HG02884 (cell line): ENCODE measurements around the gene KRTAP10-12.

ENCODE experiments used
- ATAC-seq: cut with Tn5 transposase; IDR thresholded peaks from one replicate; pipeline ENCODE4 v1.9.1; 2021; ENCODE audit warnings: mild to moderate bottlenecking, moderate library complexity; ENCODE audit not compliant: unreplicated experiment

KRTAP10-12 gene

DNA sequence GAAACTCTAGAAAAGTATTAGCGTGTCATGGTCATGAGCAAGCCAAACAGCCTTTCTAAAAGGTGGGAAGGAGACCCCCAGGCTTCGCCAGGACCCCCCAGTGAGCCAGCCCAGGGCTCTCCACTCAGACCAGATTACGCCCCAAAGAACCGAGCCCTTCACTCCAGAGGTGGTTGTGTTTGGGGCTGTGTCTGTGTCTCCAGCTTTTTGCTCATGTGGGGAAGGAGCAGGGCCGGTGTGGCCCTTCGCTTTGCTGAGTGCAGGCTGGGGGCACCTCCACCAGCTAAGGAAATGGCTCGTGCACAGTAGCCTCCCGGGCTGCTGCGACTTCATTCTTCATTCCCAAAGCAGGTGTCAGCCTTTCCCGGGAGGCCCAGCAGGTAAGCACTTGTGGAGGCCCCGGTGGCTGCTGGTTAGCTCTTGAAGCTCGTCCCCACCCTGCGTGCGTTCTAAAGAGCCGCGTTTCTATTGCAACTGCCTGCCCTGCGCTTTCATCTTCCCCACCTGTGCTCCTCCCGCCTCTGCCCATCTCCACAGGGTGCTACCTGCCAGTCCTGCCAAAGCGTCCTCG lies 13.9 kb downstream of the KRTAP10-12 start:
- no peak for ATAC-seq

DNA sequence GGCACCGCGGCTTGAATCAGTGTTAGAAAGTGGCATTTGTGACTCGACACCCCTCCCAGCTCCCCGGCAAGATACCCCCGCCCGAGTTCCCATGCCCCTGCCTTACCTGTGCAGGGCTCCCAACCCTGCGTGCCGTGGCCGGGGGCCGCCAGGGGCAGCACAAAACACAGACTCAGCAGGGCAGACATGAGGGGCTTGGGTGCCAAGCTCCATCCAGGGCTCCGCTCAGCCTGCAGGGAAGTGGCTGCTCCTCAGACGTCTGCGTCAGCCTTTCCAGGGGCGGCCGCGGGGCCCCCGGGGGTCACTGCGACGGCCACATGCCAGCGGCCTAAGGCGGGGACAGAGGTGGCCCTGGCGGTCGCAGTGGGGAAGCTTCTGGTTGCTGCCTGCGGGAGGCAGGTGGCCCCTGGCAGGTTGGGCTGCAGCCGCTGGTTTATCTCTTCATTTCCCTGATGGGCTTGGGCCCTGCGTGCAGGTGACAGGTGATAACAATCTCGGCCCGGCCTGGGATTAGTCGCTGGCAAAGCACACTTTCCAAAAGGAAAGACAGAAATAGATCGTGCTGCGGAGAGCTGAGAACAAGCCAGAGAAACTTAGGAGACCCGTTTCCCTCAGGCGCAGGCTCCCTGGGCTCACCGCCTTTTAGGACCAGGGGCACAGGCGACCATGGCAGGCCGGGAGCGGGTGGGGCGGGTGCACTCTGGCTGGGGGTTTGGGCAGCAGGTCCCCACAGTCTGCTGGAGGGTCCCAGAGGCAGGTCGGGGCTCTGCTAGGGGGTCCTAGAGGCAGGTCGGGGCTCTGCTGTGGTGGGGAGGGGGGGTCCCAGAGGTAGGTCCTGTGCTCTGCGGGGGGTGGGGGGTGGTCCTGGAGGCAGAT lies 14.6 kb downstream of the KRTAP10-12 start, which contains the start of gene TSPEAR:
TSPEAR (minus strand) TSS at position 246 of the 876 bp plus-strand sequence; CDS start at position 188, 58 bp downstream.
- no peak for ATAC-seq

DNA sequence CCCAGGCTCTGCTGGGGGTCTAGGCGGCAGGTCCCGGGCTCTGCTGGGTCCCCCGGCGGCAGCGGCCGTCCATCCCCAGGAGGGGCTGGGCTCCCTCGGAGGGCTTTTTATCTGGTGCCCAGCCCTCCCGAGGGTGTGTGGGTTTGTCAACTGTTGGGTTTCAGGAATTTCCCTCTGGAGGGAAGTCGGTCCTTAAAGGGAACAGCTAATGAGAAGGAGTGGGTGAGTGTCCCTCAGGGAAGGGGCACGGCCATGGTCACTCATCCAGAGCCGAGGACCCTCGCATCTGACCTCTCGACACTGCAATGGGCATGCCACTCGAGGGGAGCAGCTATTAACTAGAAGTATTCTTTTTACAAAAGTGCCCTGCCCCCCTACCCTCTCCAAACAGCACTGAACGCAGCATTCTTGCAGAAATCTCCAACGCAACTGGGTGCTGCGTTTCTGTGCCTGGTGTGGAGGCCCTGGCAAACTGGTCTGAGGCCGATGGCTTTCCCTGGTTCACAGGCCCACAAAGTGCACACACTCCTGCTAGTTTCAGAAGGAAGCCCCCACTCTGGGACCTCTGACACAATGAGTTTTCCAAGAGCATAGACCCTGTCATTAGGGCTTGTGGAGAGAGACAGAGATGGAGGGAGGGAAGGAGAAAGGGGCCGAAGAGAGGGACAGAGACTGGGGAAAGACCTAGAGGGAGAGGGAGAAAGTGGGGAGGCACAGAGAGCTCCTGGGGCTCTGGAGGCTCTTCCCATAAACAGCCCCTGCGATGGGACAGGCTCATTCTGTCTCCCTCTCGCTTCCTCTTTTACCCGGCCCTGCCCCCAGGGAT lies 15.4 kb downstream of the KRTAP10-12 start:
- ATAC-seq = no peak

DNA sequence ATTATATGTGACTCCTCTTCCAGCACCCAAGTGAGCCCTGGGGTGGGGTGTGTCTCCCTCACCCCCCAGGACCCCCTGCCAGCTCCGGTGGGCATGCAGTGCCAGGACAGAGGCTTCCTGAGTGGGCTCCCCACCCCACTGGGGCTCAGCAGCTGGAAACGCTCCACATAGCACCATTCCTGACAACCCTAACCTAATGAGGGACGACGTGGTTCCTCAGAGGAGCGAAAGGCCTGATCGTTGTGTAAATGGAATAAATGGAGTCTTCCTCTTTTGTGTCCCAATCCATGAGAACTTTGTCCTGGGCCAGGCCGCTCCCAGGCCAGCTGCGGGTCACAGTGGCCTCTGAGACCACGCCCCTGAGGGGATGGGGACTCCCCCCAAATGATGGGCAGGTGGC lies 16.2 kb downstream of the KRTAP10-12 start:
- ATAC-seq = no peak

DNA sequence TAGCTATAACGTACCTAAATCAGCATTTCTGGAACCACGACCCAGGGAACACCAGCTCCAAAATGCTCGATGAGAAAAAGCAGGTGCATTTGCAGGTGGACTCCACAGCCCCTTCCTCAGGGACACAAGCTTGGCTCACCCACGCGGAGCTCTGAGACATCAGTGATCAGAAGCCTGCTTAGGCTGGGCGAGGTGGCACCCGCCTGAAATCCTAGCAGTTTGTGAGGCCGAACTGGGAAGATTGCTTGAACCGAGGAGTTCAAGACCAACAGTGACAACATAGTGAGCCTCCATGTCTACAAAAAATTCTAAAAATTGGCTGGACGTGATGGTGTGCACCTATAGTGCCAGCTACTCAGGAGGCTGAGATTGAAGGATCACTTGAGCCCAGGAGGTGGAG lies 16.9 kb downstream of the KRTAP10-12 start:
- ATAC-seq = no peak

DNA sequence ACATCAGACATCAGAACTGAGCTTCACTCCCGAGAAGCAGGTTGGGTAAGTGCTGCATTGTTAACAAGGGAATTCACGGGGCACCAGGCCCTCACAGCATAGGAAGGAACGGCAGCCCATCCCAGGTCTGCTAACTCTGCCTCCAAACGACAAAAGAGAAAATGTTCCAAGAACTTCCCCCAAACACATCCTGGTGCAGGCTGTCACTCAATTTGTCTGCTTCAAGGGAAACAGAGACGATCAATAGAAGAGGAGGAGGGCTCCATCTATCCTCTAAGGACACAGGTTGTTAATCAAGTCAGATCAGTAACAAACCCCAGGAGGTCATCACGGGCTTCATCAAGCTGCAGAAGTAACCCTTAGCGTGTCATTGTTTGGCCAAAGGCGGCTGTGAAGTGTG lies 17.9 kb downstream of the KRTAP10-12 start:
- ATAC-seq = no peak

DNA sequence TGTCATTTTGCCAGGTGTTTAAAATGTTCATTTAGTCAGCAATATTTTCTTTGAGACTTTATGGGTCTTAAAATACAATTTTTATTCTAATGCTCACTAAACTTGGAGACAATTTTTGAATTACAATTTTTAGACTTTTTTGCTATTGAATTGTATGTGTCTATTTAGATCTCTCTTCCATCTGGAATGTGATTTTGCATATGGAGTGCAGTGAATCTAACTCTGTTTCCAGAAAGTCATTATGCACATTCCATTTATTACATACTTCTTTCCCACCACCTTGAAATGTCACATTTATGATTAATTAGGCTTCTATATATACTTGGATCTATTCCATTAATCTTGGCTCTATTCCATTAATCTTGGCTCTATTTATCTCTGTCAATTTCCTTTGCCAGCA lies 20.0 kb downstream of the KRTAP10-12 start:
- no peak for ATAC-seq

DNA sequence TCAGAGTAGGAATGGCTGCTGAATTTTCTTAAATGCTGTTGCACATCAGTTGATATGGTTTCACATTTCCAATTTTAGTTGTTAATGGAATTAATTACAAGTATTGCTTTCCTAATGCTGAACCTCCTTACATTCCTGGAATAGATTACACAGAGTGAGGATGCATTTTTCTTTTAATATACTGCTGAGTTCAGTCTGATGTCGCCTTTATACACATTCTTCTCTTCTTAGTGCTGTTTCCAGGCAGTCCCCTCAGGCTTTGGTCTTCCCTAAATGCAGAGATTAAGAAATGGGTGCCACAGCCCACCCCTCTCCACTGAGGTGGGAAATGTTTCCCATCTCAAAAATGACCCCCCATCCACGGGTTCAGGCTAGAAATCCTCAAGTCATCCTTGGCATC lies 21.1 kb downstream of the KRTAP10-12 start:
- ATAC-seq = no peak

DNA sequence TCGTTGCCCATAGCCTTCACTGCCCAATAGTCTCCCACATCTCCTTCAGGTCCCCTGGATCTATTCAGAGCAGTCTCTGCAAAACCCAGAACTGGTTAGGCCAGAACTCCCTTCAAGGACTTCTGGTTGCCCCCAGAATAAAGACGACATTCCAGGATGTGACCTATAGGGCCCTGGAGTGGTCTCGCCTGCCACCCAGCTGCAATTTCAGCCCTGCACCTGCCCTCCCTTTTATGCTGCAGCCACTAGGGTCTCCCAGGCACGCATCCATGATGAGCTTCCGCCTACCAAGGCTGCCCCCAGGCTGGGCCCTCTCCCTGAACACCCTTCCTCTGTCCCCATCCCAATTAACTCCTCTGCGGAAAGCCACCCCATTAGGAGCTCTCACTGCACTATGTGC lies 21.6 kb downstream of the KRTAP10-12 start:
- no peak for ATAC-seq

DNA sequence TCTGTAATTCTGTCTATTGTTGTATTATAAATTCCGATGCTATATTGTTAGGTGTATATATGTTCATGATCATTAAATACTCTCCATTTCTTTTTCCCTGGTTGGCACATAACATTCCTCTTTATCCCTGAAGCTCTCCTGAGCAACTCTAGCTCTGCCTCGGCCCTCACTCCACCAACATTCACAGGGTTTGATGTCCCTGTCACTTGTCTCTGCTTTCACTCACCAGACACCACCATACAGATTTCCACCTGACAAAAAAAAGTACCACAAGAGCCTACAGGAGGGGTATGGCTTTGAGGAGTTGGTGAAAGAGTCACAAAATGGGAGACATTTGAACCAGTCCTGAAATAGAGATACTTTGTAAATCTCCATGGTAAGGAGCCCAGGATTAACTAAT lies 23.2 kb downstream of the KRTAP10-12 start:
- ATAC-seq = no peak

DNA sequence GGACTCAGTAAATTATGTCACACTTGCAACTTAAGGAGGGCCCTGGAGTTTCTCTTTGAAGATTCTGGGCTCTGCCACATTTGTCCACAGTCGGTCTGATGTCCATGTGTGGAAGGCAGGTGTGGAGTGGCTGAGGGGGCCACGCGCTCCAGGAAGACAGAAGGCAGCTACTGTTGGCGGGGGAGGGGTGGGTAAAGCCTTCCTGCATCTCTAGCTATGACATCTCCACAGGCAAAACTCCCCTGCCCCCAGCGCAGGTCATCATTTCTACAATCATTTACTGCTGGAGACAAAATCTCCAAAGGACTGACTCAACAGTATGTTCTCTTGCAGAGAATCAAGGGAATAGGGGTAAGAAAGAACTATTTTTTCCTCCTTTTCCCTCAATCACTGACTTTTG lies 25.8 kb downstream of the KRTAP10-12 start:
- no peak for ATAC-seq

DNA sequence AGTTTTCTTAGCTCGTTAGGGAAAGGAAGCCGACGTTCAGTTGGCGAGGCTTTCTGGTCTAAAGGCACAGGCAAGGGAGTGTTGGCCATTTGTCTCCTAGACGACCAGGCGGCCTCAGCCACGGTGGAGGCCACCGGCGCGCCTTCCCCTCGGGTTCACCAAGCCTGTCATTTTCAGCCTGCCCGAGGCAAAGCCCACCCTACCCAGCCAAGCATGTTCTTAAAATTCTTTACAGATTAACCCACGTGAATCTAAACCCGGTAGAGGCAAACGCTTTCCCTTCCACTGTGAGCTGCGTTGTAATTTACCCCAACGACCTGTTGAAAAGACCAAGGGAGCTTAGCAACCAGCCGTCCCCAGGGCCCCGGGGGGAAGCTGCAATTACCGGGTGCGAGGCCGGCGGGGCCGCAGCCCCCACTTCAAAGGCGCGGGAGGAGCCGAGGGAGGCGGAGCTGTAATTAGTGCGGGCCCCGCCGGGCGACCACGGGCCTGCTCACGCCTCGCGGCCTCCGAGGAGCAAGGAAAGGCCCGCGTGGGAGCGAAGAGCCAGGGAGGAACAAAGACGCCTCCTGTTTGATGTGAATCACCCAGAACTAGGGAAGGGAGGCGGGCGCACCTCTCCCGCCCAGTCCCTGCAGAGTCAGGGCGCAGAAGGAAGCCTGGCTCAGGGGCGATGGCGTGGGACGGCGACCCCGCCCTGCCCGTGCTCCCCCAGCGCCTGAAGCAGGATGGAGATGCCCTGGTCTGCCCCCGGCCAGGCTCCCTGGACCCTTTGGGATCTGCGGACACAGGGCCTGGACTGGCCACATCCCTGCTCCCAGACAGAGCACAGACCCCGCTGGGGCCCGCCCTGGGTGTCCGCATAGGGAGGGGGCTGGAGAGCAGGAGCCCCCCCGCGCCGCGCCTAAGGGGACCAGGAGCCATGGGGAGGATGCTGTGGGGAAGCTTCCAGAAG lies 26.5 kb downstream of the KRTAP10-12 start:
- no peak for ATAC-seq

DNA sequence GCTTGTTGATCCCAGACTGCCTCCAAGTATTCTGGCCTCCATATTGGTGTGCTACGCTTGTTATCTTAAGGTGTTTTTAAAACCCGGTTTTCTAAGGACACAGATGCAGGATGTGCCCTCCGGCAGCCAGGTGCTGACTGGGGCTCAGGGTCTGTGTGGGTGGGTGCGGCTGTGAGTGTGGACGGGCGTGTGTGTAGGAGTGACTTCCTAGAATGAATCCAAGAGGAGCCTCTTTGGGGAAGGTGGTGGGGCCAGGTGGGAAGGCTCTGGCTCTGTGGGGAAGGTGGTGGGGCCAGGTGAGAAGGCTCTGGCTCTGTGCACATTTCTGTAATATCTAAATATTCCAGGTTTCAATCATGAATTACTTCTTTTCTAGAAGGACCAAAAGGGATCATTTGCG lies 27.2 kb downstream of the KRTAP10-12 start:
- no peak for ATAC-seq

DNA sequence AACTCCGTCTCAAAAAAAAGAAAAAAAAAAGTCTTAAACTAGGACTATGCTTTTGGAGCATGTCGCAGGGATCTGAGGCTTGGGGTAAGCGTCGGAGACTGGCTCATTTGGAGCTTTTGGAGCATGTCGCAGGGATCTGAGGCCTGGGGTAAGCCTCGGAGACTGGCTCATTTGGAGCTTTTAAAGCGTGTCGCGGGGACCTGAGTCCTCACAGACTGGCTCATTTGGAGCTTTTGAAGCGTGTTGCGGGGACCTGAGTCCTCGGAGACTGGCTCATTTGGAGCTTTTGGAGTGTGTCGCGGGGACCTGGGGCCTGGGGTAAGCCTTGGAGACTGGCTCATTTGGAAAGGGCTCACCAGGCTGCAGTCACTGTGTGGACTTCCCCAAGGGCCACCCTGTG lies 28.0 kb downstream of the KRTAP10-12 start:
- ATAC-seq = no peak

DNA sequence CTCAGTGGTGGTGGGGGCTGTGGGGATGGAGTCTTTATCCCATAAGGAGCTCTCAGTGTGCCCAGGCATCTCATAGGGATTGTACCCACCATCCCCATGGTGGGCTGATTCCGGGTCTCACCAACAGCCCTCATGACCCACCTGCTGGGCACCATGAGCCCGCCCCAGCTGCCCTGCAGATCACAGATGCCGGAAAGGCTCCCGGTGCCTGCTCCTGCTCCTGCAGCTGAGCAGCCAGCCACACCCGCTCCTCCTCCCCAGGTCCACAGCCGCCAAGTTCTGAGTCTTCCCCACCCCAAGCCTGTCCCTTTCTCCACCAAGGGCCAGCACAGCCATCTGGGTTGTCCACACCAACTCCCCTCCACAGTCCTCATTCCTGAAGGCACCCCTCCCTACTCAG lies 29.9 kb downstream of the KRTAP10-12 start:
- ATAC-seq = no peak

DNA sequence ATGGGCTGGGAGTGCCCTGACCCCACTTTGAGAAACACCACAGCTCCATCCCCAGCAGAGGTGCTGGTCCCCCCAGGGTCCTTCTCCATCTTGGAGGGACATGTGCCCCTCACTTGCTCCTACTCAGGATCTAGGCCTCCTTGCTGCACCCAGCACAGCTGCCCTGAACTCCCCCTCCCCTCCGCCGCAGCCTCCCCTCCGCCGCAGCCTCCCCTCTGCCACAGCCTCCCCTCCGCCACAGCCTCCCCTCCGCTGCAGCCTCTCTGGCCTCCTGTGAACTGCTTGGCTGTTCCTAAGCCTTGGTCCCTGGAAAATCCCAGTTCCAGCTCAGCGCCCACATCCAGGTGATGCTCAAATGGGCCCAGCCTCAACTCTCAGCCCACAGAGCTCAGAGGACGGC lies 30.3 kb downstream of the KRTAP10-12 start:
- no peak for ATAC-seq

DNA sequence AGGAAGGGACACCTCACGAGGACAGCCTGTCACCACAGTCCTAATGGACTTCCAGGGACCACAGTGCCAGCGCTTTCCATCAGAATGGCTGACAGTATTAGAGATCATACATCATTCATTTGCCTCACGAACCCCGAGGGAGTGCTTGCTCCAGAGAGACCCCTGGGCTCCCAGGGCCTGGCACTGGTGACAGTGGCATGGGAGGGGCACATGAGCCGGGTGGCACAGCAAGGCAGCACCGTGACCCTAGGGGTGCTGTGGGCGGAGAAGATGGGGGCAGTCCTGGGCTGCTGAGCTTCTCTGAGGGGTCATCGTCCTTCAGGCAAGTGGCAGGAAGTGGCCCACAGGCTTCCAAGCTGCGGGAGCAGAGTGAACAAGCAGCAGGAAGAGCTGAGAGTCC lies 30.8 kb downstream of the KRTAP10-12 start:
- no peak for ATAC-seq

DNA sequence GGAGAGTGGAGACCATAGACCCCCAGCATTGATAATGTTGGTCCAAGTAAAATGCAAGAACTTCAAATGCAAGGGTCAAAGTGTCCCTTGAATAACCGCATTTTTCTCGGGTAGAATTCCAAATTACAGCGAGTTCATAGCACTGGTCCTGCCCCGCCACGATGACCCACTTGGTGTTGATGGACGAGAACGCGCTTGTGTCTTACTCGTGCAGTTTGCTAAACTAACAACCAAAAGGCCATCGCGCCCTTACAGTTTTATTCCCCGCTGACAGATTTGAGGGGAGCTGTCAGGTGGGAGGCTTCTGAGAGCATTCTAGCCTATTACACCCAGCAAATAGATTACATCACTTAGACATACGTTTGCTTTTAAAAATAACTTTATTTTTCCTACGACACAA lies 31.7 kb downstream of the KRTAP10-12 start:
- no peak for ATAC-seq

DNA sequence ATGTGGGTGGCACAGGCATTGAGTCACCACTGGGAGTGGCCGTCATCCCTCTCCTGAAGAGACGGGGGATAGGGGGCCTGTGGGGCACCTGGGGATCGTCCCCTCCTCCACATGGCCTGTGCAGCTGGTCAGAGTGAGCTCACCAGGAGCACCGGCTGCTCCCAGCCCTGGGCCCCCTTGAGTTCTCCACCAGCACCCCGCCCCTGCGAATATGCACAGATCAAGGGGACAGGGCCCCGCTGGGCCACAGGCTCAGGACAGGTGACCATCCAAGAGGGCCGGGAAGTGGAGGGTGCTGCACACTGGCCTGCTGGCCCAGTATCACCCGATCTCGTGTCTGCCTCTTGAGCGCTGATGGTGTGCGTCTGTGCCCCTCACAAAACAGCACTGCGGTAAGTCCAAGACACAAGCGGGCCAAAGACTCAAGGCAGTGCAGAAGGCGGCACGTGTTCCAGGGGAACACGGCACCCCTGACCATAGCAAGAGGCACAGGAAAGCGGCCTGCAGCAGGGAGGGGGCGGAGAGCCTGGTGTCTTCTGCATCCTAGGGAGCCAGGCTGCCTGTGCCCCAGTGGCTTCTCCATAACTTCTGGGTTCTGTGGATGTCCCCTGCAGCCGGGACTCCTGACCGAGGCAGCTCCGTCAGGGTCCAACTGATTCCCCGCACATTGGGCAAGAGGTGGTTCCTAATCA lies 32.5 kb downstream of the KRTAP10-12 start:
- ATAC-seq = no peak

DNA sequence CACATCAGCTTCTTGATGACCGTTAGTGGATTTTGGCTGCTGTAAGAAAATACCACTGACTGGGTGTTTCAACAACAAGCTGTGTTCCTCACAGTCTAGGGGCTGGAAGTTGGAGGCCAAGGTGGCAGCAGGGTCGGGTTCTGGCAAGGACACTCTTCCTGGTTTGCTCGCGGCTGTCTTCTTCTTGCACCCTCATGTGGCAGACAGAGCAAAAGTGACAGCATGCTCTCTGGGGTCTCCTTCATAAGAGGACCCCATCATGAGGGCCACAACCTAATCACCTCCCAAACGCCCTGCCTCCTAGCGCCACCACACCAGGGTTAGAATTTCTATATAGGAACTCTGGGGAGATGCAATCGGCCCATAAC lies 33.0 kb downstream of the KRTAP10-12 start:
- no peak for ATAC-seq
